Activated naive CD4-positive, alpha-beta T cell treated with Interleukin-2 at 50 U/mL for 16 hours (primary cell): Measurements from ENCODE around the gene ID1.
"Not testable (repeated sequence)": the region's sequence is repeated elsewhere in the genome, so short reads cannot be mapped to it uniquely, and the experiment has no call there.

Experiments
- DNase-seq: peaks from one replicate; pipeline ENCODE4 v3.0.0-alpha.2; 2020

Gene ID1

GRCh38 chr20:31573555-31574321 lies 31.4 kb upstream of the ID1 start:
- no peak for DNase-seq

DNA sequence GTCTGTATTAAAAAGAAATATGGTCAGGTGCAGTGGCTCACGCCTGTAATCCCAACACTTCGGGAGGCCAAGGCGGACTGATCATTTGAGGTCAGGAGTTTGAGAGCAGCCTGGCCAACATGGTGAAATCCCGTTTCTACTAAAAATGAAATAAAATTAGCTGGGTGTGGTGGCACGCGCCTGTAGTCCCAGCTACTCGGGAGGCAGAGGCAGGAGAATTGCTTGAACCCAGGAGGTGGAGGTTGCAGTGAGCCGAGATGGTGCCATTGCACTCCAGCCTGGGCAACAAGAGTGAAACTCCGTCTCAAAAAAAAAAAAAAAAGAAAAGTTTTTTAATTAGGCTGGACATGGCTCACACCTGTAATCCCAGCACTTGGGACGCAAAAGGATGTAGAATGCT lies 30.1 kb upstream of the ID1 start:
- DNase-seq, result not testable (repeated sequence)

DNA sequence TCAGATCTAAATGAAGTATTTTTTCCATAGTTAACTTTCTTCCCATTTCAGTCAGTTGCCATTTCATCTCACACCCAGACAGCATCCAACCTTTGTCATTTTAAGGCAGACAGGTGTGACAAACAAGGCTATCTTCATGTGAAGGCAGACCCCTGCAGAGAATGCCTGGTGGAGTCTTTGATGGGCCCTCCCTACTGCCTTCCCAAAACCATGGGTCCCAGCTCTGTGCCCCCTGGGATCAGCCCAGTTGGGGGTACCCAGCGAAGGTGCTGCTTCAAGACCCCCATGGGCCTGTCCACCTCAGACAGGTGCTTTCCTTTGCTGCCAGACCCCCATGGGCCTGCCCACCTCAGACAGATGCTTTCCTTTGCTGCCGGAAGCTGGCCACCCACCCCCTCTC lies 28.3 kb upstream of the ID1 start:
- no peak for DNase-seq

- no peak for DNase-seq
Measured at GRCh38 chr20:31577194-31577593, 27.9 kb upstream of the ID1 start.

- no peak for DNase-seq
Measured at GRCh38 chr20:31578448-31579138, 26.5 kb upstream of the ID1 start.

- DNase-seq, result no peak
Measured at GRCh38 chr20:31579245-31579644, 25.8 kb upstream of the ID1 start.

GRCh38 chr20:31579941-31580651 lies 25.0 kb upstream of the ID1 start:
- not testable (repeated sequence) for DNase-seq

DNA sequence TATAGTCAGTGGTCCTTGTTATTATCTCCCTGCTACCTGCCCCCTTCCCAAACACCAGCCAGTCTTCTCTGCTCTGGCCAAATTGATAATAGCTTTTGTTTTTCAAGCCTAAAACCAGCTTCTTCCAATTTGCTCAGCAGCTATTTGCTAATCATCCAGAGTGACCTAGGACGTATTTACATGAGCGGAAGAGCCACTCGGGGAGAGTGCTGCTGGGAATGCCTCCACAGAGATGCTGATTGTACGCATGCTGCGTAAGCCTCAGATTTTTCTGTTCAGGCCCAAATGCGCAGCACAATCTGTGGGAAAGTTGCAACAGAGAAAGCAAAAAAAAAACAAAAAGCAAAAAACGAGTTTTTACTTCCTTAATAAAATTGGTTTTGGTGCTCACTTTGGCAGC lies 24.4 kb upstream of the ID1 start:
- no peak for DNase-seq

DNA sequence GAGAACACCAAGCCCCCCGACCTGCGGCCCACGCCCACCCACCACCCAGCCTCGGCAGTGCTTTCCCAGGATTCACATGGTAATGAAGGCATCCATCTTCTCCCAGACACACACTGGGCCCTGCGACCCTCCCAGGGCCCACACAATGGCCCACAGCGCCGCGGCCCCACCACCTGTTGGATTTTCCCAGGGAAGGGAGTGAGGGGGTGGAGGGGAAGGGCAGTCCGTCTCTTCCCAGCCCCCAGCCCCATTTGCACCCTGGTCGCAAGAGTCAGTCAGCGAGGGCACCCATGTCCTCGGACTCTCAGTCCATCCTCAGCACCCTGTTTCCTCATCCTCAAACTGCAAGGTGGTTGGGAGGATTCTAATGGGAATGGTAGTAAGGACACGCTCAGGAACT lies 23.7 kb upstream of the ID1 start:
- DNase-seq, result no peak

DNA sequence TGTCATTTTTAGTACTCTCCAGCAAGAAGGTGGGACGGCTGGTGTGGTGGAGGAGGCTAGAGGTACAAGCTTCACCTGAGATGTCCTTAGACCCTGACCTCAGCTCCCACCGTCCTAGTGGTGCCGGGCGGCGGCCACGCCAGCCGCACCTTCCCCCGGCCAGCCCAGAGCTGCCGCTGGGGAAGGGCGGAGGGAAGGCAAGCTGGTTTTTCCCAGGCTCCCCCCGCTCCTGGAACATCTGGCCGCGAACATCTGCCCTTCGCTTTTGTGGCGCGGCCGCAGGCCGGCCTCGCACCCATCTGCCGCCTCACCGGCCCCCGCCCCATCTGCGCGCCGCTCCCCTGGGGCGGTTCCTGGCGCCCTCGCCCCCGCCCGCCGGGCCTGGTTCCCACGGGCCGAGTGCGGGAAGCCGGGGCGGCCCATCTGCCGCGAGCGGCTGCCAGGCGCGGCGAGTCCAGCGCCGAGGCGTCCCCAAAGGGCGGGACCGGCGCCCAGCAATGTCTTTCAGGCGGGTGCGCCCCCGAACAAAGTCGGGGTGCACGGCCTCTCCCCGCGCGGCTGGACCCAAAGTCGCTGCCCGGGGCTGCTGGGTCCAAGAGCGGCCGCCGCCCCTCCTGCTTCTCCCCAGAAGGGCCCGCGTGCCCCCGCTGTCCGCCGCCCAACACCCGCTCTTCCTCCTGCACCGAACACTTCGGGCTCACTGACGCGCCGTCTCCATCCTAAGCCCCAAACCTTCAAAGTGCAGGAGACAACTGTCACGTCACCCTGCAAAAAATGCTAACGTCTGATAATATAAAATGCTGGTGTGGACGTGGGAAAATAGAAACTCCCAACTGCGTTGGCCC lies 17.3 kb upstream of the ID1 start:
- no peak for DNase-seq

GRCh38 chr20:31590717-31591225 lies 14.3 kb upstream of the ID1 start:
- DNase-seq, result no peak

- no peak for DNase-seq
Measured at GRCh38 chr20:31593221-31594001, 11.7 kb upstream of the ID1 start.

- no peak for DNase-seq
Measured at GRCh38 chr20:31594002-31594557, 11.0 kb upstream of the ID1 start.

DNA sequence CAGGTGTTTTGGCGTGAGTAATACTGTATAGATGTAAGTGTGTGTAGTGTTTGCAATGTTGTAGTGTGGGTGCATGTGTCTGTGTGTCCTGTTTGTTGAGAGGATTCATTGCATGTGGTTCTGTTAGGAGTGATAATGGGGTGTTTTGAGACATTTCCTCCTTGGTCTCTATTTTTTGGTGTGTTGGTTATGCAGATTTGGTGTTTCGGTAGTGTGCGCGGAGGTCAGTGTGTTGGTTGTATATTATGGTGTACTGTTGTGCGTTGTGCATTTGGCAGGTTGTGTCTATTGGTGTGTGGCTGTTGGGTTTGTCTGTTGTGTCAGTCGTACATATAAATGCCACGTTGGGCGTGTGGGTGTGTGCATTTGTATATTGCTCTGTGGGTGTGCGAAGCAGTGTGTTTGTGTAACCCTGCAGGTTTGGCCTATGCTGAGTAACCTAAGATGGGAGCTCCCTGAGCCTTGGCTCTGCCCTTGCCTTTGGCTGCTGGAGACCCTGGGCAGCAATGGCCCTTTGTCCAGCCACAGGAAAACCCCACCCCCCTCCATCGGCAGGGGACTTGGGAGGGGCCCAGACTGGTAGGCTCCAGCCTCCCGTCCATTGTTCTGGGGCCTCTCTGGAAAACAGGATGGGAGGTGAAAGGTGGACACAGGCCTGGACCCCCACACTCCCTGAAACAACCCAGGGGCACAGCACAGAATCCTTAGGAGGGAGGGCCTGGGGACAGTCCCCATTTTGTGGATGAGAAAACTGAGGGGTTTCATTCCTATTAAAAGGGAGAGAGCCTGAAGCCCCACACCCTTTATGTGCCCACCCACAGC lies 10.3 kb upstream of the ID1 start:
- DNase-seq, result no peak

DNA sequence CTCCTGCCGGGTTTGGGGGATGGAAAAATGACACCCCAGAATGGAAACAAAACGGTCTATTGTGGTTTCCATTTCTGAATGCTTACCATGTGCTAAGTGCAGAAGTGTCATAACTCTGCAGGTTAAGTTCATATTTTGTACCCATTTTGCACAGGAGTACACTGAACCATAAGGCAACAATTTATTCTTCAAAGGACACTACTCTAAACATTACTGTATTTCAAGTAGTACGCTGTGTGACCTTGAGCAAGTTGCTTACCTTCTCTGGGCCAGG lies 9.8 kb upstream of the ID1 start:
- no peak for DNase-seq

- no peak for DNase-seq
Measured at GRCh38 chr20:31595654-31596411, 9.3 kb upstream of the ID1 start.

DNA sequence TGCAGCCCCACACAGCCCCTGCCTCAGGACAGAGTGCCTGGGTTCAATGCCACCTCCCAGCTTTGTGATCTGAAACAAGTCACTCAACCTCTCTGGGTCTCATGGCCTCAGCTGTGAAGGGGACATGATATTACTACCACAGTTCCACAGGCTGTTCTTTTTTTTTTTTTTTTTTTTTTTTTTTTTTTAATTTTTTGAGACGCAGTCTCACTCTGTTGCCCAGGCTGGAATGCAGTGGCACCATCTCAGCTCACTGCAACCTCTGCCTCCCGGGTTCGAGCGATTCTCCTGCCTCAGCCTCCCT lies 8.7 kb upstream of the ID1 start:
- DNase-seq, result not testable (repeated sequence)

- no peak for DNase-seq
Measured at GRCh38 chr20:31596831-31597480, 8.1 kb upstream of the ID1 start.

DNA sequence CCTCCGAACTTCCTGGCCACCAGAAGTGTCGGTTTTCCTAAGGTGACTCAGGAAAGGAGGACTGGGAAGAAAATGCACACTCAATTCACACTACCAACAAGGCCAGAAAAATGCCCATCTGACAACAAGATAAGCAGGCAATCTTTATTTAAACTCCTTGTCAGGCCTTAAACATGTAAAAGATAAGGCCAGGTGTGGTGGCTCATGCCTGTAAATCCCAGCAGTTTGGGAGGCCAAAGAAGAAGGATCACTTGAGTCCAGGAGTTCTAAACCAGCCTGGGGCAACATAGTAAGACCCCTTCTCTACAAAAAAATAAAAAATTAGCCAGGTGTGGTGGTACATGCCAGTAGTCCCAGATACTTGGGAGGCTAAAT lies 7.6 kb upstream of the ID1 start:
- no peak for DNase-seq

DNA sequence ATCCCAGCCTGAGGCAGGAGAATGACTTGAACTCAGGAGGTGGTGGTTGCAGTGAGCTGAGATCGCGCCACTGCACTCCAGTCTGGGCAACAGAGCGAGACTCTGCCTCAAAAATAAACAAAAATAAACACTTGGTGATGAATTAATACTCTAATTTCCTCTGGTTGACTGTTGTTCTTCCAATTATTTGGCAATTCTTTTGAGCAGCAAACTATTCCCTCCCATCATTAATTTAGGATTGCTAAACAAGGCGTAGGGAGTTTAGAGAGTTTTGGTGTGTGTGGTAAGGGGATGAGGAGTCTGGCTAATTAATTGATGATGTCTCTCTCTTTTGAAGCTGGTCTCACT lies 2.7 kb upstream of the ID1 start:
- DNase-seq, result no peak
